Measurements from ENCODE around the gene POLL.

POLL gene

GRCh38 chr10:101573885-101574753 is 13.9 kb downstream of the POLL start:
- DNase-seq: no peak

- no peak for DNase-seq
These were observed 15.3 kb downstream of the POLL start for GRCh38 chr10:101572785-101573184.

- DNase-seq: no peak
These were observed 15.9 kb downstream of the POLL start for GRCh38 chr10:101572126-101572525.

GRCh38 chr10:101571271-101571925 is 16.7 kb downstream of the POLL start:
- DNase-seq: no peak

- DNase-seq: no peak
These were observed 17.4 kb downstream of the POLL start for GRCh38 chr10:101570428-101571270.

- peak; percentile 86 for DNase-seq
These were observed 18.2 kb downstream of the POLL start for GRCh38 chr10:101569622-101570427.

GRCh38 chr10:101569323-101569621 is 18.8 kb downstream of the POLL start:
- no peak for DNase-seq

GRCh38 chr10:101568054-101568745 is 19.9 kb downstream of the POLL start:
- DNase-seq: no peak

- no peak for DNase-seq
These were observed 20.7 kb downstream of the POLL start for GRCh38 chr10:101567165-101568006.

- DNase-seq: peak; percentile 29
These were observed 21.5 kb downstream of the POLL start for GRCh38 chr10:101566333-101567164.

GRCh38 chr10:101565936-101566332 is 22.1 kb downstream of the POLL start:
- no peak for DNase-seq

- no peak for DNase-seq
These were observed 22.6 kb downstream of the POLL start for GRCh38 chr10:101565370-101565900.

- no peak for DNase-seq
These were observed 23.5 kb downstream of the POLL start for GRCh38 chr10:101564490-101564991.

GRCh38 chr10:101563497-101564040 is 24.5 kb downstream of the POLL start:
- no peak for DNase-seq

GRCh38 chr10:101563007-101563406 is 25.1 kb downstream of the POLL start:
- DNase-seq: no peak

- DNase-seq: no peak
These were observed 25.8 kb downstream of the POLL start for GRCh38 chr10:101562231-101562630.

- no peak for DNase-seq
These were observed 26.8 kb downstream of the POLL start for GRCh38 chr10:101561068-101561915.

Data from stimulated activated CD4-positive, alpha-beta T cell treated with anti-CD3 and anti-CD28 coated beads, Interleukin-15, amount 100 ng/mL, for 24 hours (primary cell).